Right lobe of liver (tissue), 6 donors: ENCODE measurements around the gene SUPV3L1. TPM values are rescaled to one million over a fixed set of nuclear protein-coding genes. Genes with fewer than 3 reads are reported as not detected.

Experiments
- ATAC-seq, 4 donors: fragments of 200-7000 bp; cut with Tn5 transposase; one replicate each; pipeline ENCODE4 v1.9.1; 2020; ENCODE audit warnings: mild to moderate bottlenecking in 4 of 4, moderate library complexity in 4 of 4
- DNase-seq, 3 donors: peaks; one replicate each; pipeline ENCODE4 v3.0.0-alpha.2; 2020
- H3K27ac ChIP-seq, 3 donors: fragments of 200-600 bp; one replicate each; pipeline ENCODE4 v1.8.0; 2022
- H3K27me3 ChIP-seq, 2 donors: fragments of 200-600 bp; one replicate each; pipeline ENCODE4 v1.8.0; 2022
- H3K36me3 ChIP-seq, 4 donors: fragments of 200-600 bp; sonication (generic) in 1 of 4; one replicate each; pipeline versions ENCODE4 v1.5.1 to v1.8.0; 2017 to 2022; ENCODE audit warnings: control low read depth in 1 of 4
- H3K4me1 ChIP-seq, 4 donors: fragments of 200-600 bp; sonication (generic) in 1 of 4; one replicate each; pipeline versions ENCODE4 v1.5.1 to v1.8.0; 2017 to 2022; ENCODE audit warnings: control low read depth in 1 of 4
- H3K4me3 ChIP-seq, 3 donors: fragments of 200-600 bp; one replicate each; pipeline ENCODE4 v1.8.0; 2022
- H3K9me3 ChIP-seq, 4 donors: fragments of 200-600 bp; sonication (generic) in 1 of 4; one replicate each; pipeline versions ENCODE4 v1.5.1 to v1.8.0; 2017 to 2022; ENCODE audit warnings: control low read depth in 1 of 4
- CTCF ChIP-seq, 4 donors: fragments of 200-600 bp in 3 of 4; fragments of 450-650 bp in 1 of 4; IDR thresholded peaks; one replicate each; pipeline versions ENCODE4 v1.5.1 to v1.8.0; 2016 to 2022; ENCODE audit warnings: antibody characterized with exemption in 4 of 4, mild to moderate bottlenecking in 2 of 4
- POLR2A ChIP-seq: fragments of 450-650 bp; IDR thresholded peaks from one replicate; pipeline ENCODE4 v1.6.1; 2017; ENCODE audit warnings: antibody characterized with exemption, mild to moderate bottlenecking
- WGBS: methylation state at CpG from one replicate; pipeline ENCODE4 v1.1.6; 2018; ENCODE audit warnings: low coverage, low lambda C conversion rate; ENCODE audit not compliant: insufficient coverage; ENCODE audit errors: missing lambda C conversion rate; 5-methylcytosine and 5-hydroxymethylcytosine counted together
- intact Hi-C, 2 donors: fragments of 100-400 bp; cut with DNase I; formaldehyde crosslinking; loops; one replicate each; pipeline versions ENCODE4 v1.11.2 to v1.14.1; 2022
- total RNA-seq, 6 experiments: library from RNA; depleted of rRNA in 2 of 6; stranded (reverse); fragments of >200 nt in 2 of 6; fragmentation: NEBNext Ultra II Directional in 3 of 6; extraction: Animal tissue kit (Norgen Biotek cat#: 25700) in 3 of 6; gene quantifications; one replicate each; pipeline versions ENCODE4 v1.1.0 to v1.2.4, GENCODE V29; 2016 to 2023
- donor health status: DM: no; HTN: yes; CAD: no.
- donor health status: DM: no; HTN: no; CAD: no.
- donor health status: DM: no; HTN: no; CAD: no.
- donor health status: DM: no; HTN: yes; CAD: no.
- donor health status: DM: no; HTN: yes; CAD: no.

SUPV3L1 gene
- total RNA-seq, 6 experiments from 2014 or later, result 18.4 to 28.5 (median 22.6) TPM

- H3K27me3 ChIP-seq, result no peaks in the 10 kb centered on the region
- no peak for ATAC-seq
- no peak for DNase-seq
- no peak overlapping the region for H3K27ac ChIP-seq
- intact Hi-C loops, result loop anchor here in 1 of 2 donors (5.0 kb wide), 1 partner anchor 152 kb away; no protein-coding TSS in a partner anchor
- H3K9me3 ChIP-seq, result no peaks in the 10 kb centered on the region
- H3K4me3 ChIP-seq, result no peak overlapping the region
- WGBS, result 53% methylated on average over 9 of the region's 11 CpGs
- TF ChIP-seq CTCF (IDR thresholded peaks at IDR 0.05) (no peak), POLR2A (no peak)
- no peaks in the 10 kb centered on the region for H3K4me1 ChIP-seq
- H3K36me3 ChIP-seq, result no peaks in the 10 kb centered on the region
Measured at GRCh38 chr10:69240455-69240854, 60.4 kb downstream of the SUPV3L1 start.

GRCh38 chr10:69241575-69241974 lies 61.5 kb downstream of the SUPV3L1 start:
- Histone ChIP-seq H3K9me3 (no peaks in the 10 kb centered on the region), H3K36me3 (no peaks in the 10 kb centered on the region)
- DNase-seq, result no peak

GRCh38 chr10:69242040-69242851 lies 62.2 kb downstream of the SUPV3L1 start:
- no peaks in the 10 kb centered on the region for H3K36me3 ChIP-seq
- H3K27ac ChIP-seq, result no peak overlapping the region
- H3K27me3 ChIP-seq, result no peaks in the 10 kb centered on the region
- H3K9me3 ChIP-seq, result no peaks in the 10 kb centered on the region
- intact Hi-C loops, result loop anchor here in 1 of 2 donors (5.0 kb wide), 1 partner anchor 150 kb away; no protein-coding TSS in a partner anchor
- WGBS, result 76% methylated on average over 11 of the region's 11 CpGs
- no peaks in the 10 kb centered on the region for H3K4me1 ChIP-seq
- TF ChIP-seq CTCF (IDR thresholded peaks at IDR 0.05), result no peak
- TF ChIP-seq POLR2A, result no peak
- H3K4me3 ChIP-seq, result no peak overlapping the region
- ATAC-seq (no peak), DNase-seq (no peak)

More at GRCh38 chr10:69241575-69241974, 61.5 kb downstream of the SUPV3L1 start:
- intact Hi-C loops, result loop anchor here in 1 of 2 donors (5.0 kb wide), 1 partner anchor 151 kb away; no protein-coding TSS in a partner anchor
- no peak overlapping the region for H3K27ac ChIP-seq
- TF ChIP-seq POLR2A, result no peak
- no peak for TF ChIP-seq CTCF (IDR thresholded peaks at IDR 0.05)
- no peaks in the 10 kb centered on the region for H3K27me3 ChIP-seq
- H3K4me3 ChIP-seq, result no peak overlapping the region
- no peak for ATAC-seq
- 73% methylated on average over 4 of the region's 7 CpGs for WGBS
- no peaks in the 10 kb centered on the region for H3K4me1 ChIP-seq

- intact Hi-C loops, result loop anchor here in 1 of 2 donors (5.0 kb wide), 1 partner anchor 149 kb away; no protein-coding TSS in a partner anchor
Measured at GRCh38 chr10:69242852-69243212, 62.8 kb downstream of the SUPV3L1 start.

More at GRCh38 chr10:69242852-69243212, 62.8 kb downstream of the SUPV3L1 start:
- ATAC-seq (no peak), DNase-seq (no peak)
- H3K9me3 ChIP-seq, result no peaks in the 10 kb centered on the region
- H3K27ac ChIP-seq, result no peak overlapping the region
- H3K27me3 ChIP-seq, result no peaks in the 10 kb centered on the region
- no peaks in the 10 kb centered on the region for H3K36me3 ChIP-seq
- H3K4me3 ChIP-seq, result no peak overlapping the region
- H3K4me1 ChIP-seq, result no peaks in the 10 kb centered on the region
- 72% methylated on average over 4 of the region's 5 CpGs for WGBS
- TF ChIP-seq CTCF (IDR thresholded peaks at IDR 0.05), result no peak
- no peak for TF ChIP-seq POLR2A
